ENCODE data around the gene SKP1. TPM values are rescaled to one million over a fixed set of nuclear protein-coding genes. Genes with fewer than 3 reads are reported as not detected.

The SKP1 gene
- total RNA-seq, 1 donor: 145 TPM

DNA sequence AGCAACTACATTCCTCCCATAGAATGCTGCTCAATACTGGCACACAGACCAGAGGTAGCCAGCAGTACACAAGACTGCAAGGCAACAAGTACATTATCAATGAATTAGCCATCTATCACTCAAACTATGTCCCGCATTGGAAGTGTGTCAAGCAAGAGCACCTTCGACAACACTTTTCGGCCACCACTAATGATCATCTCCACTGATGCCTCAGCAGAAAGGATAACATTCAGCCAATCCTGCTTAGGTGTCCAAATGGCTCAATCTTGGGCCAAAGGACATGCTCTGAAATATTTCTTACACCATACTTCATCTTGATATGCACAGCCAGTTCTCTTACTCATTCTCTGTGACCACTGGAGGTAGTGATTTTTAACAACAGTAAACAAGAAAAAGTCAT is 25.0 kb downstream of the SKP1 start:
- DNase-seq (ENCODE audit: insufficient read length, low spot score, missing footprints): no peak
- Histone ChIP-seq H3K9me3 (ENCODE audit: low read depth, low read length) (no peaks in the 10 kb centered on the region), H3K4me2 (ENCODE audit: insufficient read depth, low read length) (no peak overlapping the region), H2AFZ (ENCODE audit: low read length) (no peak overlapping the region), H3K4me1 (ENCODE audit: insufficient read depth, low read length) (peaks cover 12% of the 10 kb centered on the region), H3K27me3 (ENCODE audit: insufficient read depth, low read length) (no peaks in the 10 kb centered on the region), H3K79me2 (ENCODE audit: insufficient read depth, low read length) (peaks cover 77% of the 10 kb centered on the region), H3K4me3 (ENCODE audit: insufficient read depth, low read length) (no peak overlapping the region), H3K27ac (ENCODE audit: low read depth, low read length) (no peak overlapping the region), H4K20me1 (ENCODE audit: insufficient read depth, low read length) (peaks cover 38% of the 10 kb centered on the region), H3K36me3 (ENCODE audit: insufficient read depth, low read length) (peaks cover 81% of the 10 kb centered on the region)
- no peak for TF ChIP-seq CTCF (IDR thresholded peaks at IDR 0.05; ENCODE audit: extremely low read depth, low read depth, low read length)

DNA sequence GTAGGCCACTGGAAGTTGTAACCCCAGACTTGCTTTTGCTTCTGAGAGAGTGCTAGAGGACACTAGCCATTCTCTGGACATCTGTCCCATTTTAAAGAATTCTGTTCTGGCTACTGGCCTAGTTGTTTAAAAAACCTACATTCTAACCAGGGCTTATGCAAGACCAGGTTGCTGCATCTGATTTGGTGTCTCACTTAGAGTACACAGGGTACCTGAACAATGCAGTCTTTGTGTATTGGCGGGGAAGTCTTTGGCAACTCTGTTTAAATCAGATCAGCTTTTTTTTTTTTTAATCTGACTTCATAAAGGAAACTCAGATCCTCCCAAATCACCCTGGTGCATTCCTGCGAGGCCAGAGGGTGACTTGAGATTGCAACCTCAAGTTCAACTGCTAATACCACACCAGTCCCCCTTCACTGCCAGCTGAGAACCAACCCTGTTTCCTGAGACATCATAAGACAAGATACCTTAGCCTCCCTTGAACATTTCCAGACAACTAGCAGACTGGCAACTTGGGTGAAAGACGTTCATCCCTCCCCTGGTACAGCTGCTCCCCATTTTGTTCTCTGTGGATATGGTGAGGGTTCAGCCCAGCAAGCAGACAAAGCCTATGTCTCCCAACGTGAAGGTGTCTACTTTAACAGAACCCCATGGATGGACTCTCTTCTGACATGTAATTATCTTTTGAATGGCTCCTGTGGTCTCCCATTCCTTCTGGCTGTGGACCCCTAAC is 27.0 kb downstream of the SKP1 start:
- no peak for DNase-seq (ENCODE audit: insufficient read length, low spot score, missing footprints)
- H3K27ac ChIP-seq (ENCODE audit: low read depth, low read length): no peak overlapping the region
- no peak for TF ChIP-seq CTCF (IDR thresholded peaks at IDR 0.05; ENCODE audit: extremely low read depth, low read depth, low read length)
- peaks cover 75% of the 10 kb centered on the region for H3K79me2 ChIP-seq (ENCODE audit: insufficient read depth, low read length)
- peaks cover 78% of the 10 kb centered on the region for H3K36me3 ChIP-seq (ENCODE audit: insufficient read depth, low read length)
- no peaks in the 10 kb centered on the region for H3K27me3 ChIP-seq (ENCODE audit: insufficient read depth, low read length)
- no peaks in the 10 kb centered on the region for H3K9me3 ChIP-seq (ENCODE audit: low read depth, low read length)
- H3K4me2 ChIP-seq (ENCODE audit: insufficient read depth, low read length): no peak overlapping the region
- H2AFZ ChIP-seq (ENCODE audit: low read length): no peak overlapping the region
- peaks cover 12% of the 10 kb centered on the region for H3K4me1 ChIP-seq (ENCODE audit: insufficient read depth, low read length)
- no peak overlapping the region for H3K4me3 ChIP-seq (ENCODE audit: insufficient read depth, low read length)
- peaks cover 49% of the 10 kb centered on the region for H4K20me1 ChIP-seq (ENCODE audit: insufficient read depth, low read length)

DNA sequence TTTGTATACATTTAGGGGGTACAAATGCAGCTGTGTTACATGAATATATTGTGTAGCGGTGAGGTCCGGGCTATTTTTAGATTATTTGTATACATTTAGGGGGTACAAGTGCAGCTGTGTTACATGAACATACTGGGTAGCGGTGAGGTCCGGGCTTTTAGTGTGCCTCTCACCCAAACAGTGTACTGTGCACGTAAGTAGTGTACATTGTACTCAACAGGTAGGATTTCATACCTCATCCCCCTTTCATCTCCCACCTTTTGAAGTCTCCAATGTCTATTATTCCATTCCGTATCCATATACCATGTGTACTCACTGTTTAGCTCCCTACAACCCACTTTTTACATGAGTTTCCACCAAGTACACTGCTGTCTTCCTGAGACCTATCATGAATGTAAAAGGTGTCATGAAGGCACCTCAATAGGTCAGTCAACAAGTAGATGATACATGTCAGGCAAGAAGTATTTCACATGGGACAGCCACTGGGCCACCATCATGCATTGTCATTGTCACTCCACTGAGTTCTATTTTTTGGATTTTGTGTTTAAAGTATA is 27.7 kb downstream of the SKP1 start:
- H3K36me3 ChIP-seq (ENCODE audit: insufficient read depth, low read length): peaks cover 81% of the 10 kb centered on the region

More for the DNA sequence above, 27.7 kb downstream of the SKP1 start:
- Histone ChIP-seq H3K79me2 (ENCODE audit: insufficient read depth, low read length) (peaks cover 79% of the 10 kb centered on the region), H3K4me3 (ENCODE audit: insufficient read depth, low read length) (no peak overlapping the region), H3K27me3 (ENCODE audit: insufficient read depth, low read length) (no peaks in the 10 kb centered on the region), H2AFZ (ENCODE audit: low read length) (no peak overlapping the region), H3K4me1 (ENCODE audit: insufficient read depth, low read length) (peaks cover 12% of the 10 kb centered on the region), H3K4me2 (ENCODE audit: insufficient read depth, low read length) (no peak overlapping the region), H3K9me3 (ENCODE audit: low read depth, low read length) (no peaks in the 10 kb centered on the region), H4K20me1 (ENCODE audit: insufficient read depth, low read length) (peaks cover 53% of the 10 kb centered on the region), H3K27ac (ENCODE audit: low read depth, low read length) (no peak overlapping the region)
- TF ChIP-seq CTCF (IDR thresholded peaks at IDR 0.05; ENCODE audit: extremely low read depth, low read depth, low read length): no peak
- no peak for DNase-seq (ENCODE audit: insufficient read length, low spot score, missing footprints)
